ENCODE measurements around the gene CHAF1B. TPM values are rescaled to one million over a fixed set of nuclear protein-coding genes. Genes with fewer than 3 reads are reported as not detected.

CHAF1B gene
- total RNA-seq, 1 donor from 2014 or later: 0.24 TPM

DNA sequence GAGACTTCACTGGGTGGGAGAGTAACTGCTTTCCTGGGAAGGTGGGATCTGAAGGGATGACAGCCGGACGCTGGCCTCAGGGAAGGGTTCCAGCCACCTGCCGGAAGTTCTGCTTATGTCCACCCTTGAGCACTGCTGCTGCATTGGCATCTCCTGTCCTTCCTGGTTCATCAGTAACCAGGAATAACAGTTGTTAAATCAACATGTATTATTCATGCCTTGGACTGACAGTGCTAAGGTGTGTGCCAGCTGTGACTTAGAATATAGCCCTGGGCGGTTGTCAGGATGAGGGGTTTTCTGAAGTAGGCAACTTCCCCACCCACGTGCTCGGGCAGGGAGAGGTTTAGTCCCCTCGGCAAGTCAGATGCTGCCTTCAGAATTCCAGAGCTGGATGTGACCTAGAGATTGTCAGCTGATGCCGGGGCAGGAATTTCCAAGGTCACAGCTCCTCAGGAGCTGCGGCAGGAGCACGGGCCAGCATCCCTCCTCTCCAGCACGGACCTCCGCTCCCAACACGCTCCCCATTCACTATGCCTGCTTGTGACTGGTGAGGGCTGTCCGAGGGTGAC, 76.8 kb downstream of the CHAF1B start:
- DNase-seq (ENCODE audit: low spot score): no peak

DNA sequence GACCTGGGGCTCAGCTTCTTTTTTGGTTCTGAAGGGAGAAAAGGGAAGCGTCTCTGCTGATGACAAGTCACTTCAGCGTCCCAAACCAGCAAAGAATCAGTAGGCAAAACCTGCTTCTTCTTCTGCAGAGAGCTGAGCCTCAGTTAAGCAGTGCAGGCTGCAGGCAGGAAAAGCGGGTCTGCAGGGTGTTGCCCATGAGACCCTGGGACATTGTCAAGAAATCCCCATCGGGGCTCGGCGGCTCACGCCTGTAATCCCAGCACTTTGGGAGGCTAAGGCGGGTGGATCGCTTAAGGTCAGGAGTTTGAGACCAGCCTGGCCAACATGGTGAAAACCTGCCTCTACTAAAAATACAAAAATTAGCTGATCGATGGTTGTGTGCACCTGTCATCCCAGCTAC, 78.0 kb downstream of the CHAF1B start:
- no peak for DNase-seq (ENCODE audit: low spot score)

DNA sequence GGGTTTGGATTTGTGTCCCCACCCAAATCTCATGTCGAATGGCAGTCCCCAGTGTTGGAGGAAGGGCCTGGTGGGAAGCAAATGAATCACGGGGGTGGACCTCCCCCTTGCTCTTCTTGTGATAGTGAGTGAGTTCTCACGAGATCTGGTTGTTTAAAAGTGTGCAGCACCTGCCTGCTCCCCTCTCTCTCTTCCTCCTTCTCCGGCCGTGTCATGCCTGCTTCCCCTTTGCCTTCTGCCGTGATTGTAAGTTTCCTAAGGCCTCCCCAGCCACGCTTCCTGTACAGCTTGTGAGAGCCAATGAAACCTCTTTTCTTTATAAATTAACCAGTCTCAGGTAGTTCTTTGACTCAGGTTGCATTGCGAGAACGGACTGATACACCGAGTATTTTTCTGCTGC, 78.8 kb downstream of the CHAF1B start:
- DNase-seq (ENCODE audit: low spot score): no peak

DNA sequence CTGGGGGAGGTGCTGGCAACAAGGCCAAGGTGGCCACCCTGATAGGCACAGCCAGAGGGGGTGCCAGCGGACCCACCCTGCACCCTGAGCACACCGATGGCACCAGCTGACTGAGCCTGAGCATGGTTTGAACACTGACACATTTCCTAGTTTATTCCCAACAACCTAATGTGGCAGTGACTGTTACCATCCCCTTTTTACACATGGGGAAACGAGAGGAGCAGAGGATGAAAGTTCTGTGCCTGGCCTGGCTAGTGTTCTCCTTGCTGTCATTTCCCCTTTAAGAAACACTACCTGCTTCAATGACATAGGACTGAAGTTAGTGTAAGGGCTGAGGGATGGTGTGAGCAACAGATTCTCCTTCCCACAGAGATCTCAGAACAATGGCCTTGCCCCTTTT, 79.4 kb downstream of the CHAF1B start:
- no peak for DNase-seq (ENCODE audit: low spot score)

DNA sequence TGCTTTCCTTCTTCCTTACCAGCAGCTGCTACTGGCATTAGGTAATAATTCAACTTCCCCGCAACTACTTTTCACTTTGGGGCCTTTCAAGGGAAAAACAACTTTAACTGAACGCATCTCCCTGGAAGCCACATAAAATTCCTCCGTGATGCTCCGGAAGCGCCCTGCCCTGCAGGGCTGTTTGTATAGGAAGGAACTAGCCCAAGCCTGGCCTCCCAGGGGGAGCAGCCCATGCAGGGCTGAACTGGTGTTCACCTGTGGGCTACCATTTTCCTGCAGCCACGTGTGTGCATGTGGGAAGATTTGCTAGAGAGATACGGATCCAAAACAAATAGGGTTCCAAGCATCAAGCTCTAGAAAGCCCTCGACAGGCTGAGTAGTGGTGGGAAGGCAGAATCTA, 80.3 kb downstream of the CHAF1B start:
- no peak for DNase-seq (ENCODE audit: low spot score)

DNA sequence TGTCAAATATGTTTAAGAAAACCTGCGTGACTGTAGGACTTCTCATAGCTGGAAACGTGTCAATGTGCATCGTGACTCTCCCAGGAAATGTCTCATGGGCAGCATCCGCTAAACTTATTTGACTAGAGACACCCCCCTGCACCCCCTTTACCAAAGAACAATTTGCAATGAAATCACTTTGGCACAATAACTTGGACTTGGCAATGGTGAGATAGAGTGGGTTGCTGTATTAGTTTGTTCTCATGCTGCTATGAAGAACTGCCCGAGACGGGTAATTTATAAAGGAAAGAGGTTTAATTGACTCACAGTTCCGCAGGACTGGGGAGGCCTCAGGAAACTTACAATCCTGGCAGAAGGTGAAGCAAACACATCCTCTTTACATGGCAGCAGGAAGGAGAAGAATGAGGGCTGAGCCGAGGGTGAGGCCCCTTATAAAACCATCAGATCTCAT, 80.9 kb downstream of the CHAF1B start:
- no peak for DNase-seq (ENCODE audit: low spot score)

Other genes with a start within 250 kb of the CHAF1B start
- gene DOP1B, start 228.6 kb upstream of the CHAF1B start, total RNA-seq (ENCODE audit: insufficient read depth, low replicate concordance): 13.2 TPM
- 89.3 TPM for gene MORC3, start 65.2 kb upstream of the CHAF1B start, total RNA-seq (ENCODE audit: insufficient read depth, low replicate concordance)
- 0.96 TPM for gene CLDN14, start 94.7 kb downstream of the CHAF1B start, total RNA-seq (ENCODE audit: insufficient read depth, low replicate concordance)